Suppressor macrophage (primary cell): Measurements from ENCODE around the gene DENND1C.
"Not testable (repeated sequence)": the region's sequence is repeated elsewhere in the genome, so short reads cannot be mapped to it uniquely, and the experiment has no call there.

Experiments used
- DNase-seq, 4 experiments: peaks; one replicate each; pipeline ENCODE4 v3.0.0-alpha.2; 2020 to 2022

Gene DENND1C

DNA sequence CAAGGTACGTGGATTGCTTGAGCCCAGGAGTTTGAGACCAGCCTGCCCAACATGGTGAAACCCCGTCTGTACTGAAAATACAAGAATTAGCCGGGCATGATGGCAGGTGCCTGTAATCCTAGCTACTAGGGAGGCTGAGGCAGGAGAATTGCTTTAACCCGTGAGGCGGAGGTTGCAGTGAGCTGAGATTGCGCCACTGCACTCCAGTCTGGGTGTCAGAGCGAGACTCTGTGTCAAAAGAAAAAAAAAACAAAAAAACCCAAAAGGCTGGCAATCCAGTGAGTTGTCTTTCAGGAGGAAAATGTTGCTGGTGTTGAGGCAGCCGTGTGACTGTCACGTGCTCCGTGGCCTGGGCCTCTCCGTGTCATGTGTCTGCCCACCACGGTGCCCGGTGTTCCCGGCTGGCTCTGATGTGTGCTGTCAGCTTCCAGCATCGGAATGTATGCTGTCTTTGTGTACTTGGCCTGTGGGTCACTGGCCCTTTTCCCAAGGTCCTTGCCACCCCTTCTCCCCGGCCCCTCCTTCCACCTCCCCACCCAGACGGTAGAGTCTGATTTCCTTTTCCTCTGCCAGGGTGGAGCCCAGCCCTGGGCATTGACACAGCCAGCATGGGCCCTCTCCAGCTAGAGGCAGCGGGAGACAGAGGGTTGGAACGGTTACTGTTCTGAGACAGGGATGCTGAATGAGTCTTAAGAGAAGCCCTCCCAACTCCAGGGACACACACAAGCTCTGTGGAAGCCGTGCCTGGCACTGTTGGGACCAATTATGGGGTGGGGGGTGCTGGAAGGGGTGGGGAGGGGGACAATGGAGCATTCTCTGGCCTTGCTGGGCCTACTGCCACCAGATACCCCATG is 27.8 kb upstream of the DENND1C start:
- peak in 3 of 4 experiments; percentile 48 to 69 (median 49) for DNase-seq

GRCh38 chr19:6508028-6508771 is 26.6 kb upstream of the DENND1C start:
- not testable (repeated sequence) for DNase-seq

- DNase-seq, result no peak
Measured at GRCh38 chr19:6503407-6504201, 22.0 kb upstream of the DENND1C start.

GRCh38 chr19:6501740-6502648 is 20.4 kb upstream of the DENND1C start, which contains the start of gene TUBB4A:
TSS of gene TUBB4A (minus strand) at chr19:6502309. CDS start at chr19:6502212, 97 bp downstream.
- DNase-seq, result peak in 1 of 4 experiments; percentile 29

DNA sequence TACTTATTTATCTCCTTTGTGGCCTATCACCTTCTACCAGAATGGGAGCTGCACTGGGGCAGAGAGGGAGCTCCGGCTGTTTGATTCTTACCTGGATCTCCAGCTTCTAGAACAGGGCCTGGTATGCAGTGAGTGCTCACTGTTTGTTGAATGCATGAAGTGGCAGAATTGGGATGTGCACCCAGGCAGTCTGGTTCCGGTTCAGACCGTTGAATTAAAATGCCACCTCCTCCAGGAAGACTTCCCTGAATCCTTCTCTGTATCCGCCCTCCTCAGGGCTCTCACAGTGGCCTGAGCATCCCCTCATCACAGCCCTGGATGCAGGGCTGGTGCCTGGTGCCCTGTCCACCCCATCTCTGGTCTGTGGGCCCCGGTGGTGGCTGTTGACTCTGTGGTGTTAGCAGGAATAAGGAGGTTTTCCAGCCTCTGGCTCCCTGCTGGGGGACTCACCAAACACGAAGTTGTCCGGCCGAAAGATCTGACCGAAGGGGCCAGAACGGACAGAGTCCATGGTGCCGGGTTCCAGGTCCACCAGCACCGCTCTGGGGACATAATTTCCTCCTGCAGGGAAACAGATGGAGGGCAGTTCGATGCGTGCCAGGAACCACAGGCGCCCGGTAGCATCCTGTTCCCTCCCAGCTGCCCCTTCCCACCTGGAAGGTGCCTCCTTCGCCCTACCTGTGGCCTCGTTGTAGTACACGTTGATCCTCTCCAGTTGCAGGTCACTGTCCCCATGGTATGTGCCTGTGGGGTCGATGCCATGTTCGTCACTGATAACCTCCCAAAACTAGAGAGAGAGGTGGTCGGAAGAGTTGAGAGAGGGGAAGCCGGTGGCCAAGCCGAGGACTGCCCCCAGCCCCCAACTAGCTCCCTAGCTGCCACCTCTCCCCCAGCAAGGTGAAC is 19.5 kb upstream of the DENND1C start:
- no peak for DNase-seq

DNA sequence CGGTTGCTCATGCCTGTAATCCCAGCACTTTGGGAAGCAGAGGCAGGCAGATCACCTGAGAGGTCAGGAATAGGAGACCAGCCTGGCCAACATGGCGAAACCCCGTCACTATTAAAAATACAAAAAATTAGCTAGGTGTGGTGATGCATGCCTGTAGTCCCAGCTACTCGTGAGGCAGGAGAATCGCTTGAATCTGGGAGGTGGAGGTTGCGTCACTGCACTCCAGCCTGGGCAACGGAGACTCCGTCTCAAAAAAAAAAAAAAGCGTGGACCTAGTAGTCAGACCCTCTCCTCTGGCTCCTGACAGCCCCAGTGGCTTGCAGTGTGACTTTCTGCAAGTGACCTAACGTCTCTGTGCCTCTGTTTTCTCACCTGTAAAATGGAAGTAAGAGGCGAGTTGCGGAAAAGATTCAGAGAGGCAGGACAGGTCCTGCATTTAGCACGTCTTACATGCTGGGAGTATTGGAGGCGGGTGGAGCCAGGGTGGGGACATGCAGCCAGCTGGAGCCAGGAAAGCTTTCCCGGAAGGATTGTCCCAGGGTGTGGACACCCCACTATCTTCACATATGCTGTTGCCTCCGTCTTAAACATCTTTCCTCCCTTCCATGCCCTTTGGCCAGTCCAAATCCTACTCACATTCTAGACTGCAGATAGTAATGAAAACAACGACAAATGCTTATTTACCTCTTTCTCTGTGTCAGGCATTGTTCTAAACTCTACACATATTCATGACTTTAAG is 17.6 kb upstream of the DENND1C start:
- no peak for DNase-seq

DNA sequence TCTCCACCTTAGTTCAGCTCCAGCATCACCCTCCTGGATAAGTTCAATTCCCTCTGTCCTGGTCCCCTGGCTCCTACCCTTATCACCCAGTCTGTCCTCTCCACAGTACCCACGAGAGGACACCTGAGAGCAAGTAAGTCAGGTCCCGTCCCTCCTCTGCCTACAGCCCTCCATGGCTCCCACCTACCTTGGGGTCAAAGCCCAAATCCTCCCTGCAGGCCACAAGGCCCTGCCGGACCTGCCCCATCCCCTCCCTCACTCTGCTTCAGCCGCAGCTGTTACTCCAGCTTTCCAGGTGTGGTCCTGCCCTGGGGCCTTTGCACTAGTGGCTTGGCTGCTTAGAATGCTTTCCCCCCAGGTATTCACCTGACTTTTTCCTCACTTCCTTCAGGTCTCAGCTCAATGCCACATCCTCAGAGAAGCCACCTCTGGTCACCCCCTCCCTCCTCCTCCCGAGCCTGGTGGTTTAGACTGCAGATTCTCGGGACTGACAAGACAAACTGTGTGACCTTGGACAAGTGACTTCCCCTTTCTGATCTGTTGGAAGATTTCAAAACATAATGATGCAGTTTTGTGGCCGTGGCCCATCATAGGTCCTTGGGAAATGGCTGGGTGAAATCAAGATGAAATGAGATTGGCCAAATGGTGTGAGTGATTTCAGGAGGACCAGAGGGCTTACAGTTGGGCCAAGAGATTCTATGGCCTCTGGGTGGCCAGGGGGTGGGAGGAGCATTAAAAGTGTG is 16.9 kb upstream of the DENND1C start:
- peak; percentile 83 to 92 (median 84) for DNase-seq

GRCh38 chr19:6495947-6496346 is 14.4 kb upstream of the DENND1C start:
- DNase-seq, result no peak

- no peak for DNase-seq
Measured at GRCh38 chr19:6494438-6495036, 12.9 kb upstream of the DENND1C start.

DNA sequence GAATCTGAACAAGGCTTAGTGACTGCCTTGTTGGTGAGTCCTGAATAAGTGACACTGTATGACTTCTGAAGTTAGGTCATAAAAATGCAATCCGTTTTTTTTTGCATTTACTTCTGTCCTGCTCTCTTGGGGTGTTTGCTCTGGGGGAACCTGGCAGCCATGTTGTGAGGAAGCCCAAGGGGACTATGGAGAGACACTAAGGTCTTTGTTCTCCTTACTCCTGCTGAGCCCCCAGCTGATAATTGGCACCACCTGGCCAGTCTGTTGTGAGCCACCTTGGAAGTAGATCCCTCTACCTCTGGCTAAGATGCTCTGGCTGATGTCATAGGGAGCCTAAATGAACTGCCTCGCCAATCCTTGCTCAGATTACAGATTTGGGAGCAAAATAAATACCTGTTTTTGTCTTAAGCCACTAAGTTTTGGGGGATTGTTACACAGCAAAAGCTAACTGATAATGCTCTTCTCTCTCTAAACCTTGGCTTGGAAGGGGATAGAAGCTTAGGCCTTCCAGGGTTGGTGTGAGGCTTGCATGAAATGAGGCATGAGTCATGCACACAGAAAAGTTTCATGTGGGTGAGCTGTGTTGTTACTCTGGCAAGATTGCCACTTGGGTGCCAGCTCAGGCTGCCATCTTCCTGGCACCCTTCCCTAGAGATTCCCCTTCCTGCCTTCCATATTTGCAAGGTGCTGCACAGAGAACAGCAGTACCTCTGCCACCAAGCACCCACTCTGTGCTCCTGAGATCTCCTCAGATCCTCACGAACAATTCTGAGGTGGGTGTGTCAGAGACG is 10.4 kb upstream of the DENND1C start:
- no peak for DNase-seq

GRCh38 chr19:6490134-6490533 is 8.5 kb upstream of the DENND1C start:
- DNase-seq, result no peak

DNA sequence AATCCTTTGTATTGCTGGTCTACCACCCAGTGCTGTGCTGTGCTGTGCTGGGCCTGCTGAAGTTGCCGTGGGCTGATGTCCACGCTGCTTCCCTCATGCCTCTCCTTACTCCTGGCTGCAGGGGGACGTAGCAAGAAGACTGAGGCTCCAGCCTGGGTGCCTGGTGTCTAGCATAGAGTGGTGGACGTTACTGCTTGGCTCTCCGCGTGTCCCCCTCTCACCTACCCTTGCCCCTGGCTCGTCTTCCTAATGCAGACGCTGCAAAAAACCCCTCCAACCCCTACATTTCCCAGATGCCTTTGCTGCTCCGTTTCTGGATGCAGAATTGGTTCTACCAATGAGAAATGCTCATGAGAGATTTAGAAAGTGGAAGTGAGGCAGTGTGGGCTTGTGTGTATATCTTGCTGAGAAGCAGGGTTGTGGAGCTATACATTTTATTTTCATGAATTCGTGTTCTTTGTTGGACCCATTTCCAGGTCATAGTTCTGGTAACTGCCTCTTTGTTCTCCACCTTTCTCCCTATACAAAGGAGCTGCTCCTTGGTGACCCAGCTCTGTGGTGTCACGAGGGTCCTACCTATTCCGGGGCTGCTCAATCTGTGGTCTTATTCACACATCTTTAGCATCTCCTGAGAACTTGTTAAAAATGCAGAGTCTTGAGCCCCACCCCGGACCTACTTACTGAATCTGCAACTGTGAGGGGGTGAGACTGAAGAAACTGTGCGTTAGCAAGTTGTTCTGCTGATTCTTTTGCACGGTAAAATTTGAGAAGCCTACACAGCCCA is 7.9 kb upstream of the DENND1C start:
- no peak for DNase-seq

DNA sequence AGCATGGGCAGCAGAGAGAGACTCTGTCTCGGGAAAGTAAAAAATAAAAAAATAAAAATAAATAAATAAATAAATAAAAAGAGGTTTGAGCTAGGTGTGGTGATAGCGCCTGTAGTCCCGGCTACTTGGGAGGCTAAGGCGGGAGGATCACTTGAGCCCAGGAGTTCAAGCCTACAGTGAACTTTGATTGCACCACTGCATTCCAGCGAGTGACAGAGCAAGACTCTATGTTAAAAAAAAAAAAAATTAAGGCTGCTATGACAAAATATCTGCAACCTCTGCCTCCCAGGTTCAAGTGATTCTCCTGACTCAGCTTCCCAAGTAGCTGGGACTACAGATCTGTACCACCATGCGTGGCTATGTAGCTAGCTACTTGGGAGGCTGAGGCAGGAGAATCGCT is 3.2 kb upstream of the DENND1C start:
- DNase-seq, result no peak

DNA sequence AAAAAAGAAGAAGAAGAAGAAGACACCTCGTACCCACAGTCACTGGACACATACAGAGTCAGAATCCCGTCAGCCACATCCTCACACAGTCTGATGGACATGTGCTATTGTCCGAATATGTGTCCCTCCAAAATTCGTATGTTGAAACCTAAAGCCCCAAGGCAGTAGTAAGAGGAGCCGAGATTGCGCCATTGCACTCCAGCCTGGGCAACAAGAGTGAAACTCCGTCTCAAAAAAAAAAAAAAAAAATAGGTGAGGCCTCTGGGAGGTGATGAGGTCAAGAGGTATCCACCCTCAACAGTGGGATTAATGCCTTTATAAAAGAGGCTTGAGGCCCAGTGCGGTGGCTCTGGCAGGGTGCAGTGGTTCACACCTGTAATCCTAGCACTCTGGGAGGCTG is 2.6 kb upstream of the DENND1C start:
- DNase-seq, result no peak

DNA sequence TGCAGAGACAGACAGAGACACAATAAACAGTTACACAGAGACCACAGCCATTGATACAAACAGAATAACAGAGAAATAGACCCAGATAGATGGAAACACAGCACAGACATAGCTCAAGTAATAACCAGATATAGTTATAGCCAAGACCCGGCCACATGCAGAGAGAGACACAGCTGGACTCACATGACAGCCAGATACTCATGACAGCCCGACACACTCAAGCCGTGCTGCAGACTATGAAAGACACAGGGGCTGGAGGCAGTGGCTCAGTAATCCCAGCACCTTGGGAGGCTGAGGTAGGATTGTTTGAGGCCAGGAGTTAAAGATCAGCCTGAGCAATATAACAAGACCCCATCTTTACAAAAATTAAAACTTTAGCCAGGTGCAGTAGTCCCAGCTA is 1.6 kb upstream of the DENND1C start:
- DNase-seq, result no peak

- DNase-seq, result no peak
Measured at GRCh38 chr19:6482343-6482686, 728 bp upstream of the DENND1C start.

- DNase-seq, result no peak
Measured at GRCh38 chr19:6480848-6481415, 655 bp downstream of the DENND1C start.
